Measurements from ENCODE around the gene RIMKLA.
A peak's percentile ranks its signal among the peaks of the same experiment; 100 is the strongest.

RIMKLA gene

GRCh38 chr1:42431514-42431913 is 50.9 kb downstream of the RIMKLA start:
- DNase-seq = no peak

- DNase-seq = no peak
These were observed 52.1 kb downstream of the RIMKLA start for GRCh38 chr1:42432714-42433113.

GRCh38 chr1:42433369-42433768 is 52.8 kb downstream of the RIMKLA start:
- DNase-seq = no peak

DNA sequence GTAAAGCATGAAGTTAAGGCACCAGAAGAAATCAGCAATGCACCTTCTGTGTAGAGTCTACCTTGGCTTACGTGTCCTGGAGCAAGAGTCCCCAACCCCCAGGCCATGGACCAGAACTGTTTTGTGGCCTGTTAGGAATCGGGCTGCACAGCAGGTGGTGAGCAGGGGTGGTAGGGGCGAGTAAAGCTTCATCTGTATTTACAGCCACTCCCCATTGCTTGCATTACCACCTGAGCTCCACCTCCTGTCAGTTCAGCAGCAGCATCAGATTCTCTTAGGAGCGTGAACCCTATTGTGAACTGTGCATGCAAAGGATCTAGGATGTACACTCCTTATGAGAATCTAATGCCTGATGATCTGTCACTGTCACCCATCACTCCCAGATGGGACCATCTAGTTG is 53.7 kb downstream of the RIMKLA start:
- DNase-seq = no peak

GRCh38 chr1:42439940-42440339 is 59.3 kb downstream of the RIMKLA start:
- no peak for DNase-seq

DNA sequence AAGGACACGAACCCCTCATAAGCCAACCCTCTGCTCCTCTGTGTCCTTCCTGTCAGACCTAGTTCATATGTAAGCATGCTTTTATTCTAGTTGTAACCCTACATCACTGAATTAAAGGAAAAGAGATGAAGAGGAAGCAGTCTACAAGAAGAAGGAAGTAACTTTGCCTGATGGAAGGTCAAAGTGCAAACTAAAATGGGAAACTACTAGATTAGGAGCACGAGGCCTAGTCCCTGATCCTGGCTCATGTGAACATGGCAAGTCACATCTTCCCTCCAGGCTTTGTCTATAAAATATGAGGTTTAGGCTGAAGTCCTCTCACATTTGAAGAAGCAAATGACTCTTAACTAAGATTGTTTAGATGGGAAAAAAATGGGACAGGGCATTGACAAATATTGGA is 62.1 kb downstream of the RIMKLA start:
- no peak for DNase-seq

DNA sequence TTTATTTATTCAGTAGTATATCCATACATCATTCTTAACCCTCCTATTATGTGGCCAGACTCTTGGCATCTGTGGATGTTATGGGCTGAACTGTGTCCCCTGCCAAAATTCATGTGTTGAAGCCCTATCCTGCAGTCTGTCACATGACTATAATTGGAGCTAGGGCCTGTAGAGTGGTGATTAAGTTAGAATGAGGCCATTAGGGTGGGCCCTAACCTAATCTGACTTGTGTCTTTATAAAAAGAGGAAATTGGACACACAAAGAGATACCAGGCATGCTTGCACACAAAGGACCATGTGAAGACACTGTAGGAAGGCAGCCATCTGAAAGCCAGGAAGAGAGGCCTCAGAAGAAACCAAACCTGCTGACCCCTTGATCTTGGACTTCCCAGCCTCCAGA is 68.7 kb downstream of the RIMKLA start:
- no peak for DNase-seq

GRCh38 chr1:42450061-42450460 is 69.5 kb downstream of the RIMKLA start:
- no peak for DNase-seq

DNA sequence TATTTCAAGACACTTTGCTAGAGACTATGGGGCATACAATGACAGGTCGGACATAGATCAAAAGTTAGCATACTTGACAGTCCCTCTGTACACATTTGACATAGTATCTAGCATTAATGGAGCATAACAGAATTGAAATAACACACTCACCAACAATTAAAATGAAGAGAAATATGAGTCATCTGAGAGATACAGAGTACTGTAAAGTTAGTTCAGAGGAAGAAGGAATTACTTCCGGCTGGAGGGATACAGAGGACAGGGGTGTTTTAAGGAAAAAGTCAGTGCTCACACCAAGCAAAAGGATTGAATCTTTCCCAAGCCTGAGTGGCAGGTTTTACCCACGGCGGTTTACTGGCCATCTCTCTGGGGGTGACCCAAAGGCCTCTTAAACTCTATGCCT is 72.8 kb downstream of the RIMKLA start:
- DNase-seq = no peak

GRCh38 chr1:42454403-42454802 is 73.8 kb downstream of the RIMKLA start:
- DNase-seq = no peak

DNA sequence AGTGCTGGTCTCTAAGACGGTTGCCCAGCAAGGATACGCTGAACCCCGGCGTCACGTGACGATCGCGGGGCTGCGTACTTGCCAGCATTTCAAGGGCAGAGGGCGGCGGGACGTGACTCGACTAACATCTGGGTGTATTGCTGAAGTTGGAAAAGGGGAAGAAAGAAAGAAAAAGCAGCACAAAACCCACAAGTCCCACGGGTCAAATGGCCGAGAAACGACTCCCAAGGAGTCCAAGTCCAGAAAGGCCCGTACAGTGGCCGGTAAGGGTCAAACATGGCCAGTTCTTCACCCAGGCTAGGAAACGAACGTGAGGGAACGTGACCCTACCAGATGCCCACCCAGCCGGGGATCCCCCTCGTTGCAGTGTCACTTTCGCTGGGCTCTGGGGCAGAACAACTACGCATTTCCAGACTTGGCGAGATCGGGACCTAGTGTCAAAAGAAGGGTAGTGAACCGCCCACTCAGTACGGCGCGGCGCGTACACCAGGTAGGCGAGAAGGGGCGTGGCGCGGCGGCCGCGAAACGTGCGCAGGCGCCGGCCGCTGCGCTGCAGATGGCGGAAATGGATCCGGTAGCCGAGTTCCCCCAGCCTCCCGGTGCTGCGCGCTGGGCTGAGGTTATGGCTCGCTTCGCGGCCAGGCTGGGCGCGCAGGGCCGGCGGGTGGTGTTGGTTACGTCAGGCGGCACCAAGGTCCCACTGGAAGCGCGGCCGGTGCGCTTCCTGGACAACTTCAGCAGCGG is 75.6 kb downstream of the RIMKLA start, which contains the start of the genes PPCS and ZMYND12:
Gene PPCS (plus strand): TSS at position 534 of the 744 bp plus-strand sequence. CDS start 23 bp downstream, at position 557.
Gene ZMYND12 (minus strand): TSS at position 13 of the 744 bp plus-strand sequence. CDS start 25 bp downstream, outside the sequence.
- peak; percentile 89 for DNase-seq

- DNase-seq = no peak
These were observed 76.1 kb downstream of the RIMKLA start for GRCh38 chr1:42456754-42457089.

DNA sequence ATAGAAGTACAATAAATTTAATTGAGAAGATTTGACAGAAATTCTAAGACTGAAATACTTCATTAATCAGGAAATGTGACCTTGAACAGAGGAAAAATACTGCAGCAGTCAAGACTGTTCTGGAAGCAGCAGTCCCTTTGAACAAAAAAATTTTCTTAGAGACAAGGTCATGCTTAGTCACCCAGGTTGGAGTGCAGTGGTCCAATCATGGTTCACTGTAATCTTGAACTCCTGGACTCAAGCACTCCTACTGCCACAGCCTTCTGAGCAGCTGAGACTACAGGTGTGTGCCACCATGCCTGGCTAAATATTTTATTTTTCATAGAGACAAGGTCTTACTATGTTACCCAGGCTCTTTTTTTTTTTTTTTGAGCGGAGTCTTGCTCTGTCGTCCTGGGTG is 80.6 kb downstream of the RIMKLA start:
- no peak for DNase-seq

DNA sequence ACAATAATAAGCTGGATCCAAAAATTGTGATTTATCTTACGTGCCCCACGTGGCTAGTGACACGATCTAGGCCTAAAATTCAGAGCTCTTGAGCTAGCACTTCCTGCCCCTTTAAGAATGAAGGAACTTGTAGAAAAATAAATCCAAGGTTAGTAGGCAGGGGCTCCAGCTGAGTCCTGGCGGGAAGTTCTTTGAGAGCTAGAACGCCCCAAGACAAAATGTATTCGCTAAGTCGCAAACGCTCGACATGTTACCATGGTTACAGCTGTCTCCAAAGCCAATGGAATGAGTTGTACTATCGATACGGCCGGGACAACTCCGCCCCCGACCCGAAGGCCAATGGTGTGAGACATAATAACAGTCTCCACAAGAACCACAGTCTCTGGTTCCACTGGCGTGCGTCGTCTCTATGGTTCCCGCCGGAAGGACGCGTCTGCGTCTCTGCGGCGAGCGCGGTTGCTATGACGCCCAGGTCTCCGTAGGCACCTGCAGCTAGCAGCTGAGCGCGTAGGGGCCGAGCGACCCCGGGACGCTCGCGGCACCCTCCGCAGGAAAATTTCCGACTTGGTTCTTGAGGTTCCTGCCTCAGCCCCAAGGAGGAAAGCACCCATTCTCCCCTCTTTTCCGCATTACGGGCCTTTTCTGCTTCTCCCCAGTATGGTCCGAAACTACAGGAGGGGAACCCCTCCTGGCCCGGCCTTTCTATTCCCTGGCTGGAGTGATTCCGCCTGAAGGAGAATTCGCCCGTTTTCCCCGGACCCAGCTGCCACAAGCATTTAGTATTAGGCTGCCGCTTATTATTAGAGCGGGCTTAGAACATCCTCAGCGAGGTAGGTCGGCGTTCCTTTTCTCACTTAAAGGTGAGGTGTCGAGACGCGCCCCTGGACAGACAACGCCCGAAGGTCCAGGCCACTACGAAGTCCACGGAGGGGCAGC is 82.5 kb downstream of the RIMKLA start, which contains the start of gene CCDC30:
Gene CCDC30 (plus strand): TSS at position 459 of the 936 bp plus-strand sequence. CDS start 17,266 bp downstream, outside the sequence.
- DNase-seq = peak; percentile 91

DNA sequence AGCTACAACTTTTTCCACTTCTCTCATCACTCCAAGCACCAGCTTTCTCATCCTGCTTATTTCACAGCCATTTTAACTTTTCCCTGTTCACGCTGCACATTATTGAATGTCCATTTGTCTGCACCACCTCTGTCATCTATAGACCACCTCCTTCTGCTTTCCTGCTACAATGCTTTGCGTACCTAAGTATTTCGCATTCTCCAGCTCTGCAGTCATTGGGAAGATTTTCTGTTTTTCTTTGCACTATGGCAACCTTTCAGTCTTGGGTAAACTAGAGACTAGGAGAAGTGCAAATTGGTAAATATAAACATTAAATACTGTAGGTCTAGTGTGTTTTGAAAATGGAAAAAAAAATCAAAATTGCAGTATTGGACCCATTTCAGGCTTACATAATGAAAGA is 83.3 kb downstream of the RIMKLA start:
- DNase-seq = no peak

GRCh38 chr1:42466030-42466429 is 85.4 kb downstream of the RIMKLA start:
- DNase-seq = no peak

- DNase-seq = no peak
These were observed 89.1 kb downstream of the RIMKLA start for GRCh38 chr1:42469727-42470126.
